ENCODE results near the gene RSPH1.

Gene RSPH1

DNA sequence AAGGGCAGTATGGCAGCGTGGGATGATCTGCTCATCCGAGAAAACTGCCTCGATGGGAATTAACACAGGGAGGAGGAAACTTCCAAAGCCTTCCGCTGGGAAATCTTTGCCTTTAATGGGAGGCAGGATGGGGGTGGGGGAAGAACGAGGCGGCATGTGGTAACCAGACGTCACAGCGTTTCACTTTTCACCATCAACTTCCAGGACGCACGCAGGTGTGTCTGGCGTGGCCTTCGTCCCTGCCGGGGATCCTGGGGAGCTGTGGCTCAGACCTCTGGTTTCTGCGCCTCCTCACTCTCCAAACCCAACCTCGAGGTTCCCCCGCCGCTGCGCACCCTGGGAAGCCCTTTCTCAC is 282 bp downstream of the RSPH1 start:
- no peak for DNase-seq (ENCODE audit: extremely low read depth, insufficient read length)
- TF ChIP-seq CTCF (IDR thresholded peaks at IDR 0.05; ENCODE audit: insufficient read depth, low read length, poor library complexity, severe bottlenecking) = no peak
- H3K27me3 ChIP-seq (replicated peaks; ENCODE audit: control insufficient read depth, insufficient read depth, low read length) = no peaks in the 10 kb centered on the region
- no peaks in the 10 kb centered on the region for H3K36me3 ChIP-seq (ENCODE audit: control insufficient read depth, insufficient read depth, low read length)
- peak overlapping the region; percentile 55 for H3K4me3 ChIP-seq (replicated peaks; ENCODE audit: low read depth, low read length)

GRCh38 chr21:42495027-42495426 is 997 bp downstream of the RSPH1 start:
- no peak overlapping the region for H3K4me3 ChIP-seq (replicated peaks; ENCODE audit: low read depth, low read length)
- no peak for TF ChIP-seq CTCF (IDR thresholded peaks at IDR 0.05; ENCODE audit: insufficient read depth, low read length, poor library complexity, severe bottlenecking)
- DNase-seq (ENCODE audit: extremely low read depth, insufficient read length) = no peak
- no peaks in the 10 kb centered on the region for H3K36me3 ChIP-seq (ENCODE audit: control insufficient read depth, insufficient read depth, low read length)
- no peaks in the 10 kb centered on the region for H3K27me3 ChIP-seq (replicated peaks; ENCODE audit: control insufficient read depth, insufficient read depth, low read length)

DNA sequence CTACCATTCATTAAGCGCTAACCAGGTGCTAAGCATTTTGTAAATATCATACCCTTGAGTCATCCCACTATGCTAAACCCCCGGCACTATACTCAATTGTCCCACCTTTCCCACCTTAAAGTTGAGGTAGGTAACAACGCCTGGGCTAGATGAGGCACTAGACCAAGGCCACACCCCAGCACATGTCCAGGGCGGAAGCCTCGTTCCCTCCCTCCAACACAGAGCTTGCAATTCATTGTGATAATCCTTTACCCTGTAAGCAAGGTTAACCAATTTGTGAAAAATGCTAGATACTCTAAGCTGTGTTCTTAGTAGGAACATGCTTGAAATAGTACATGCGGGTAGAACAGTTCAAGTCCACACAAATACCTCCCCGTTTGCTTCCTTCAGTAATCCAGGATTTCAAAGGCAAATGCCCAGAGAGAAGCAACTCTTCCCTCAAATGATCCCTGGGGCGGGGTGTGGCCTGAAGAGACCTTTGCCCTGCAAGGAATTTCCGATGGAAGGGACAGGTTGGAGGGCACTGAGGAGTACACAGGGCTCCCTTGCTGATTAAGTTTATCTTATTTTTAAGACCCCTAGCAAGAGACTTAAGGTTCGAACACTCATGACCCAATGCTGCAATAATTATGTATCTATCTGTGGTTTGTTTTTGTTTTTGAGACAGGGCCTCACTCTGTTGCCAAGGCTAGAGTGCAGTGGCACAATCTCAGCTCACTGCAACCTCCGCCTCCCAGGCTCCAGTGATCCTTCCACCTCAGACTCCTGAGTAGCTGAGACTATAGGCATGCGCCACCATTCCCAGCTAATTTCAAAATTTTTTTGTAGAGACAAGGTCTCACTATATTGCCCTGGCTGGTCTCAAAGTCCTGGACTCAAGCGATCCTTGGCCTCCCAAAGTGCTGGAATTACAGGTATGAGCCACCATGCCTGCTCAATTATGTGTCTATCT is 2.6 kb downstream of the RSPH1 start:
- Histone ChIP-seq H3K36me3 (ENCODE audit: control insufficient read depth, insufficient read depth, low read length) (no peaks in the 10 kb centered on the region), H3K27me3 (replicated peaks; ENCODE audit: control insufficient read depth, insufficient read depth, low read length) (no peaks in the 10 kb centered on the region), H3K4me3 (replicated peaks; ENCODE audit: low read depth, low read length) (no peak overlapping the region)
- TF ChIP-seq CTCF (IDR thresholded peaks at IDR 0.05; ENCODE audit: insufficient read depth, low read length, poor library complexity, severe bottlenecking) = no peak
- DNase-seq (ENCODE audit: extremely low read depth, insufficient read length) = no peak

DNA sequence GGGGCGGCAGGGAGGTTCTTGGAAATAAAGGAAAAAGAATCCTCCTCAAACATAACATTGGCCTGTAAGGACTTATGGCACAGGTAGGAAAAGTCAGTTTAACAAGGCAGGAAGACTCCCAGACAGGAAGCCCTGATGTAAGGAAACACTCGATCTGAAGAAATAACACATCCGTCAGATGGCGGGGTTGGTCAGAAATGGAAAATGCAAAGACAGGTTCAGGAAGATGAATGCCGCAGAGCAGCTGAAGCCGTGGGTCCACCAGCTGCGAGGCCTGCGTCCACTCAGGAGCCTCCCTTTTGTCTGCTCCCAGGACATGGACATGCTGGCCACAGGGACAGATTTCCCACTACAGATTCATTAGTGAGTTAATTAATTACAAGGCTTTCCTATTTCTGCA is 3.8 kb downstream of the RSPH1 start:
- Histone ChIP-seq H3K4me3 (replicated peaks; ENCODE audit: low read depth, low read length) (no peak overlapping the region), H3K27me3 (replicated peaks; ENCODE audit: control insufficient read depth, insufficient read depth, low read length) (no peaks in the 10 kb centered on the region), H3K36me3 (ENCODE audit: control insufficient read depth, insufficient read depth, low read length) (no peaks in the 10 kb centered on the region)
- DNase-seq (ENCODE audit: extremely low read depth, insufficient read length) = no peak
- no peak for TF ChIP-seq CTCF (IDR thresholded peaks at IDR 0.05; ENCODE audit: insufficient read depth, low read length, poor library complexity, severe bottlenecking)

GRCh38 chr21:42491328-42491727 is 4.7 kb downstream of the RSPH1 start:
- no peaks in the 10 kb centered on the region for H3K36me3 ChIP-seq (ENCODE audit: control insufficient read depth, insufficient read depth, low read length)
- TF ChIP-seq CTCF (IDR thresholded peaks at IDR 0.05; ENCODE audit: insufficient read depth, low read length, poor library complexity, severe bottlenecking) = no peak
- H3K4me3 ChIP-seq (replicated peaks; ENCODE audit: low read depth, low read length) = no peak overlapping the region
- H3K27me3 ChIP-seq (replicated peaks; ENCODE audit: control insufficient read depth, insufficient read depth, low read length) = no peaks in the 10 kb centered on the region
- DNase-seq (ENCODE audit: extremely low read depth, insufficient read length) = no peak
